Liver (tissue), 9 donors: ENCODE data around the gene MAEL. TPM values are rescaled to one million over a fixed set of nuclear protein-coding genes. Genes with fewer than 3 reads are reported as not detected.

ENCODE experiments used
- DNase-seq: peaks from one replicate; pipeline ENCODE4 v3.0.0-alpha.2; 2017; ENCODE audit warnings: low spot score
- H3K27ac ChIP-seq, 2 donors: one replicate each; pipeline ENCODE4 v1.7.0; 2013; ENCODE audit warnings: inconsistent platforms in 2 of 2, low read length in 2 of 2, control low read depth in 1 of 2, low read depth in 1 of 2, mild to moderate bottlenecking in 1 of 2
- H3K27me3 ChIP-seq, 4 donors: one replicate each; pipeline versions ENCODE4 v1.6.1 to v1.7.0; 2013; ENCODE audit warnings: low read length in 3 of 4, inconsistent platforms in 1 of 4, mild to moderate bottlenecking in 1 of 4, moderate library complexity in 1 of 4; ENCODE audit not compliant: control insufficient read depth in 4 of 4, insufficient read depth in 4 of 4
- H3K36me3 ChIP-seq, 4 donors: one replicate each; pipeline versions ENCODE4 v1.6.1 to v1.7.0; 2013; ENCODE audit warnings: low read length in 3 of 4, mild to moderate bottlenecking in 3 of 4, low read depth in 1 of 4, moderate library complexity in 1 of 4; ENCODE audit not compliant: control insufficient read depth in 4 of 4, insufficient read depth in 3 of 4
- H3K4me1 ChIP-seq, 4 donors: one replicate each; pipeline versions ENCODE4 v1.6.1 to v1.7.0; 2013; ENCODE audit warnings: low read length in 3 of 4, mild to moderate bottlenecking in 3 of 4, moderate library complexity in 1 of 4; ENCODE audit not compliant: control insufficient read depth in 4 of 4, insufficient read depth in 4 of 4
- H3K4me3 ChIP-seq, 3 donors: one replicate each; pipeline versions ENCODE4 v1.6.1 to v1.7.0; 2013; ENCODE audit warnings: low read length in 3 of 3, control low read depth in 1 of 3, low read depth in 1 of 3, mild to moderate bottlenecking in 1 of 3
- H3K9ac ChIP-seq, 2 donors: one replicate each; pipeline ENCODE4 v1.7.0; 2013; ENCODE audit warnings: low read length in 2 of 2, mild to moderate bottlenecking in 2 of 2, moderate library complexity in 2 of 2, control low read depth in 1 of 2, low read depth in 1 of 2
- H3K9me3 ChIP-seq, 4 donors: one replicate each; pipeline versions ENCODE4 v1.6.1 to v1.7.0; 2013; ENCODE audit warnings: low read length in 3 of 4; ENCODE audit not compliant: control insufficient read depth in 4 of 4
- ATF3 ChIP-seq: IDR thresholded peaks from 2 replicates; pipeline ENCODE4 v1.6.1; 2016; ENCODE audit warnings: antibody characterized with exemption
- CTCF ChIP-seq: fragments of 150-350 bp; IDR thresholded peaks from 2 replicates; pipeline ENCODE4 v1.5.1; 2017; ENCODE audit warnings: improper control_type of control experiment, low read depth, low read length; ENCODE audit not compliant: missing input control
- EGR1 ChIP-seq, 2 donors: IDR thresholded peaks; 2 replicates each; pipeline ENCODE4 v1.6.1; 2016 to 2018; ENCODE audit warnings: antibody characterized with exemption in 2 of 2, low read depth in 2 of 2
- FOXA2 ChIP-seq: IDR thresholded peaks from 2 replicates; pipeline ENCODE4 v1.6.1; 2016; ENCODE audit warnings: antibody characterized with exemption
- GABPA ChIP-seq, 2 donors: IDR thresholded peaks in 1 of 2; conservative IDR thresholded peaks in 1 of 2; 2 replicates each; pipeline ENCODE4 v1.6.1; 2016; ENCODE audit warnings: antibody characterized with exemption in 2 of 2, mild to moderate bottlenecking in 1 of 2, moderate library complexity in 1 of 2
- HNF4A ChIP-seq, 2 donors: conservative IDR thresholded peaks; 2 replicates each; pipeline ENCODE4 v1.6.1; 2016; ENCODE audit warnings: antibody characterized with exemption in 2 of 2, mild to moderate bottlenecking in 2 of 2
- HNF4G ChIP-seq: IDR thresholded peaks from 2 replicates; pipeline ENCODE4 v1.6.1; 2016; ENCODE audit warnings: antibody characterized with exemption
- JUND ChIP-seq, 2 donors: IDR thresholded peaks; 2 replicates each; pipeline ENCODE4 v1.6.1; 2016; ENCODE audit warnings: antibody characterized with exemption in 2 of 2
- MAX ChIP-seq: IDR thresholded peaks from 2 replicates; pipeline ENCODE4 v1.6.1; 2016; ENCODE audit warnings: antibody characterized with exemption
- NR2F2 ChIP-seq: IDR thresholded peaks from 2 replicates; pipeline ENCODE4 v1.6.1; 2016; ENCODE audit warnings: antibody characterized with exemption
- RAD21 ChIP-seq, 2 donors: IDR thresholded peaks; 2 replicates each; pipeline ENCODE4 v1.6.1; 2016; ENCODE audit warnings: antibody characterized with exemption in 2 of 2, mild to moderate bottlenecking in 2 of 2
- REST ChIP-seq: IDR thresholded peaks from 2 replicates; pipeline ENCODE4 v1.6.1; 2016; ENCODE audit warnings: antibody characterized with exemption, mild to moderate bottlenecking
- RXRA ChIP-seq, 2 donors: IDR thresholded peaks; 2 replicates each; pipeline ENCODE4 v1.6.1; 2017 to 2018; ENCODE audit warnings: antibody characterized with exemption in 2 of 2, mild to moderate bottlenecking in 1 of 2
- SP1 ChIP-seq: IDR thresholded peaks from 2 replicates; pipeline ENCODE4 v1.6.1; 2018; ENCODE audit warnings: antibody characterized with exemption, mild to moderate bottlenecking
- YY1 ChIP-seq: IDR thresholded peaks from 2 replicates; pipeline ENCODE4 v1.6.1; 2016; ENCODE audit warnings: antibody characterized with exemption, mild to moderate bottlenecking
- ZBTB33 ChIP-seq: IDR thresholded peaks from 2 replicates; pipeline ENCODE4 v1.6.1; 2016; ENCODE audit warnings: antibody characterized with exemption
- WGBS: extraction: QIAGEN DNeasy Blood & Tissue Kit; methylation state at CpG from one replicate; pipeline ENCODE4 v1.1.7; 2013; 5-methylcytosine and 5-hydroxymethylcytosine counted together
- polyA plus RNA-seq, 2 donors: library from polyadenylated mRNA; stranded (reverse) in 1 of 2; unstranded in 1 of 2; fragments of 200-250 nt in 1 of 2; fragments of >200 nt in 1 of 2; fragmentation: Nextera tagmentation in 1 of 2; extraction: Ambion mirVana in 1 of 2; gene quantifications; one replicate each; pipeline versions ENCODE4 v1.2.1 to v1.2.3, GENCODE V29; 2013 to 2015
- total RNA-seq, 2 donors: library from RNA; depleted of rRNA; stranded (reverse); fragments of >200 nt; gene quantifications; one replicate each; pipeline ENCODE4 v1.2.3, GENCODE V29; 2014
- donor health status: healthy.
- donor health status: healthy.
- donor health status: healthy.
- donor health status: healthy.
- donor health status: healthy.

MAEL gene
- total and polyA plus RNA-seq, 4 donors = 0.14 to 0.23 TPM; not detected in 2

GRCh38 chr1:167054946-167055630, 66.0 kb downstream of the MAEL start:
- H3K9ac ChIP-seq = no peak overlapping the region
- 84% methylated on average over 14 of the region's 14 CpGs for WGBS
- H3K27me3 ChIP-seq = no peaks in the 10 kb centered on the region
- no peak overlapping the region for H3K4me3 ChIP-seq
- H3K4me1 ChIP-seq = peaks cover 0 to 5% (median 1%) of the 10 kb centered on the region in 4 donors
- TF ChIP-seq YY1 (no peak), ZBTB33 (no peak), GABPA (IDR thresholded peaks at IDR 0.05 in 1 of 2, conservative IDR thresholded peaks at IDR 0.05 in 1 of 2) (no peak), JUND (IDR thresholded peaks at IDR 0.05) (no peak), REST (no peak), RAD21 (IDR thresholded peaks at IDR 0.05) (no peak), ATF3 (no peak), HNF4A (conservative IDR thresholded peaks at IDR 0.05) (no peak), EGR1 (IDR thresholded peaks at IDR 0.05; ENCODE audit: low read depth in 2 of 2) (no peak), MAX (no peak), RXRA (IDR thresholded peaks at IDR 0.05) (no peak), NR2F2 (no peak), FOXA2 (no peak), HNF4G (no peak), SP1 (no peak)
- H3K9me3 ChIP-seq = no peaks in the 10 kb centered on the region
- no peak overlapping the region for H3K27ac ChIP-seq
- no peak for DNase-seq
- no peaks in the 10 kb centered on the region for H3K36me3 ChIP-seq

- no peaks in the 10 kb centered on the region for H3K36me3 ChIP-seq
- H3K4me1 ChIP-seq = peaks cover 0 to 5% (median 1%) of the 10 kb centered on the region in 4 donors
- WGBS = 63% methylated on average over 10 of the region's 10 CpGs
- no peak overlapping the region for H3K4me3 ChIP-seq
- TF ChIP-seq ZBTB33 = no peak
- no peak for TF ChIP-seq MAX
- no peak for TF ChIP-seq ATF3
- no peak for TF ChIP-seq CTCF
- no peak for TF ChIP-seq SP1
- no peak for TF ChIP-seq EGR1 (IDR thresholded peaks at IDR 0.05; ENCODE audit: low read depth in 2 of 2)
- TF ChIP-seq RXRA (IDR thresholded peaks at IDR 0.05) = no peak
- TF ChIP-seq FOXA2 = no peak
- H3K9me3 ChIP-seq = no peaks in the 10 kb centered on the region
- no peaks in the 10 kb centered on the region for H3K27me3 ChIP-seq
- no peak overlapping the region for H3K27ac ChIP-seq
- DNase-seq = no peak
- no peak overlapping the region for H3K9ac ChIP-seq
These were observed 67.6 kb downstream of the MAEL start for GRCh38 chr1:167056529-167057231.
